ENCODE data around the gene SCN2B.

SCN2B gene

DNA sequence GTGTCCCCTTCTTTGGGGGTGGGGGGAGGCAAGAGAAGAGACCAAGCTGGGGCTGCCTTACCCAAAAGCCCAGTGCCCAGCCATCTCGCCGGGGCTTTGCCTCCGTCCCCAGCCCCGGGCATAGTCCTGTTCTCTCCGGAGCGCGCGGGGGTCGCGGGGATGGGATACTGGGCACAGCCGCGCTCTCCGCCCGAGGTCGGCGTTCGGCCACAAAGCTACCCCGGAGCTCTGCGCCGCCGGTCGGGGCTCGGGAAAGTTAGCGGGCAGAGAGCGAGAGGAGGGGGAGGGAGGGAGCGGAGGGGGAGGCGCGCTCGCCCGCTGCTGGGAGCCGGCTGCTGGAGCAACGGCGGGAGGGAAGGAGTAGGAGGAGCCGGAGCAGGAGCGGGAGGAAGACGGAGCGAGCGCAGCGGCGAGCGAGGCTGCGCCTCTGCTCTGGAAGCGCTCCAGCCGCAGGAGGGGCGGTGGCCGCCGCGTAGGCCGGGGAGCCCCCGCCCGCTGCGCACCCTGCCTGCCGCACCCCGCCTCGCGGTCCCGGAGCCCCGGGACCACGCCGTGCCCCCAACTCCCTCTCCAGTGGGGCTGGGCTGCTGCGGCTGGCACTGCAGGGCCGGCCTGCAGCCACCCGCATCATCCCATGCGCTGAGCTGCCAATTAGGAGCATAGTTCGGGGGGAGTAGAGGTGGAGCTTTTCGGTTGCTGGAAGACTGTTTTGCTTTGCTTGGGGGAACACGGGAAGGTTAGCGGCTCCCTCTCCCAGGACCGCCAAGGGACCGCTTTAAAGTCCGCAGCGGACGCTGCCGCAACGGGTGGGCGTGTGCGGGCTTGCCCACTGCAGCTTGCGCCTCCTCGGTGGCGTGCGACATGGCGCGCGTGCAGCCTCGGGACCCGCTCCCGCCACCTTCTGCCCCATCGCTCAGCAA is 23.6 kb downstream of the SCN2B start, which contains the start of gene SCN4B:
Gene SCN4B, minus strand, starts transcription at position 272 of the 920 bp plus-strand sequence. Its CDS starts 150 bp downstream, at position 122.
- H3K27me3 ChIP-seq (ENCODE audit: insufficient read depth, low read length): peaks cover 96% of the 10 kb centered on the region
- peaks cover 11% of the 10 kb centered on the region for H3K4me1 ChIP-seq (ENCODE audit: insufficient read depth, low read length)
- H3K36me3 ChIP-seq (ENCODE audit: insufficient read depth, low read length): no peaks in the 10 kb centered on the region
- peak within 1 kb of the TSS; percentile 97 for H2AFZ ChIP-seq (ENCODE audit: low read depth, low read length)
- peak within 1 kb of the TSS; percentile 55 for H3K4me3 ChIP-seq (ENCODE audit: low read length)
- H3K9me3 ChIP-seq (ENCODE audit: low read length): no peaks in the 10 kb centered on the region

DNA sequence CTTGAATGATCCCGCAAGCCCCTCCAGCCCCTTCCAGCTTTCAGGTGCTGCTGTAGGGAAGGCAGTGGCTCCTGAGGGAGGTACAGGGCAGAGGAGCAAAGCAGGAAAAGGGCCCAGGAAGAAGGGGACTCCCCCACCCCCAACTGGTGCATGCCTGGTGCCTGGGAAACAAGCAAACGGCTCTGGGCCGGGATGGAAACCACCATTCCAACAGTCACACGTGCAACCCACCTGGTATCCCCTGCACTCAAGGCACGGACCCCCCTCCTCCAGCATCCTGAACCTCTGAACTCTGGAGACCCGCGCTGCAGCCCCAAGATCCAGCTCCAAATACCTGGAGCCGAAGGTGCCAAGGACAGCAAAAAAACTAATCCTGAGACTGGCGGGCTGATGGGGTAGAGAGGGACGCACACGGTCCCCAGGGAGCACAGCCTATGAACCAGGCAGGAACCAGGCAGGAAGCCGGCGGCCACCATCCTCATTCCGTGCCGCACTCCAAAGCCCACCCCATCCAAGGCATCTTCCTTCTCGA is 24.4 kb downstream of the SCN2B start:
- Histone ChIP-seq H3K9me3 (ENCODE audit: low read length) (no peaks in the 10 kb centered on the region), H3K4me3 (ENCODE audit: low read length) (peak overlapping the region; percentile 55)

GRCh38 chr11:118151431-118151830 is 25.0 kb downstream of the SCN2B start:
- Histone ChIP-seq H3K4me3 (ENCODE audit: low read length) (no peak overlapping the region), H3K36me3 (ENCODE audit: insufficient read depth, low read length) (no peaks in the 10 kb centered on the region), H2AFZ (ENCODE audit: low read depth, low read length) (no peak overlapping the region), H3K9me3 (ENCODE audit: low read length) (no peaks in the 10 kb centered on the region), H3K4me1 (ENCODE audit: insufficient read depth, low read length) (peaks cover 11% of the 10 kb centered on the region), H3K27me3 (ENCODE audit: insufficient read depth, low read length) (peaks cover 95% of the 10 kb centered on the region)

More for the DNA sequence above, 24.4 kb downstream of the SCN2B start:
- Histone ChIP-seq H3K27me3 (ENCODE audit: insufficient read depth, low read length) (peaks cover 95% of the 10 kb centered on the region), H3K4me1 (ENCODE audit: insufficient read depth, low read length) (peaks cover 11% of the 10 kb centered on the region), H2AFZ (ENCODE audit: low read depth, low read length) (peak overlapping the region; percentile 97), H3K36me3 (ENCODE audit: insufficient read depth, low read length) (no peaks in the 10 kb centered on the region)

DNA sequence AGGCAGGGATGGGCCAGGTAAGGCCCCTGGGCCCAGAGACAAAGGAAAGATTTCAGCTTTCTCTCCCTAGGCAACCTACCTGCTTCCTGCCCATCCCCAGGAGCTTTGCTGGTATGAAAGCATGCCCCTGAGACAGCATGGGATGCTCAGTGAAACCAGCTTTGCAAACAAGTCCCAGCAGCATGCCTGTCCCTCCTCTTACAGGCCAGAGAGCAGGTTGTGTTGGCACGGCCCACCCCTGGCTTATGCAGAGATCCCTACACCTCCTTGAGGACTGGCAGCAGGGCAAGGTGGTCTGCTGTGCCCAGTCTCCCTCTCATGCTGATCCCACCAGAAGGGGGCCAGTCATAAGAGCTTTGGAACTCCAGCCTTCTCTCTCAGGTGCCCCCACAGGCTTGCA is 26.9 kb downstream of the SCN2B start:
- Histone ChIP-seq H3K36me3 (ENCODE audit: insufficient read depth, low read length) (no peaks in the 10 kb centered on the region), H3K4me3 (ENCODE audit: low read length) (no peak overlapping the region), H2AFZ (ENCODE audit: low read depth, low read length) (no peak overlapping the region), H3K4me1 (ENCODE audit: insufficient read depth, low read length) (peaks cover 14% of the 10 kb centered on the region), H3K27me3 (ENCODE audit: insufficient read depth, low read length) (peaks cover 85% of the 10 kb centered on the region), H3K9me3 (ENCODE audit: low read length) (no peaks in the 10 kb centered on the region)

DNA sequence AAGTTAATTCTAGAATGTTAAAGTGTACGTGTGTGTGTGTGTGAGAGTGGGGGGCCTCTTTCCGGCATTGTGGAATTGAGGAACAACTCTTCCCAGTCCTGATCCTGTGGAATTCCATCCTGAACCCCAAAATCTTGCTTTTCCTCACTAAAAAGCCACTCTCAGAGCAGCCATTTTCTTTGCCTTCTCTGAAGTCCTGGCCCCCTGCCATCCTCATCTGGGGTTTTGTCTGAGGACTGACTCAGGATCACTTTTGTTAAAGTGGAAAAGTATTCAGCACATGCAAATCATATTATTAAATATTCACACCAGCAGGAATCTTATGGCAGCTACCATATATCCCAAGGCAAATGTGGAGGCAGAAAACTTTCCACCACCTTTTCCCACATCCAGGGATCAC is 27.6 kb downstream of the SCN2B start:
- Histone ChIP-seq H2AFZ (ENCODE audit: low read depth, low read length) (no peak overlapping the region), H3K9me3 (ENCODE audit: low read length) (no peaks in the 10 kb centered on the region), H3K36me3 (ENCODE audit: insufficient read depth, low read length) (no peaks in the 10 kb centered on the region), H3K27me3 (ENCODE audit: insufficient read depth, low read length) (peaks cover 79% of the 10 kb centered on the region), H3K4me1 (ENCODE audit: insufficient read depth, low read length) (peaks cover 14% of the 10 kb centered on the region), H3K4me3 (ENCODE audit: low read length) (no peak overlapping the region)

DNA sequence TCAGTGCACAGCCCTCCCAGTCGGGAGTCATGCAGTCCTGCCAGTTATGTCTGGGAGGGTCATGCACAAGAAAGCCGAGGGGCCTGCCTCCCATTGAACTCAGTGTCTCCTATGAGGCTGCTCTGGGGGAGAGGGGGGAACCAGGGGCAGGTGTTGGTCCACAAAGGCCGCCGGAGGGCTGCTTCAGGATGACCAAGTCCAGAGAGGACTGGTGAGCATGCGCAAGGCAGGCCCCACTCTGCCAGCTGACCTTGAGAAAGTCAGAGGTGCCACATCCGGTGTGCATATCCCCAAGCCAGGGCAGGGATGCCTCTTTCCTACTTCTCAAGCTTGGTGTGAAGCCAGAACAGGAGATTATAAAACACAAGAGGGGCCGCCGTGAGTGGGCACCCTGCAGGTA is 28.2 kb downstream of the SCN2B start:
- Histone ChIP-seq H3K4me1 (ENCODE audit: insufficient read depth, low read length) (peaks cover 12% of the 10 kb centered on the region), H3K36me3 (ENCODE audit: insufficient read depth, low read length) (no peaks in the 10 kb centered on the region), H3K27me3 (ENCODE audit: insufficient read depth, low read length) (peaks cover 73% of the 10 kb centered on the region), H2AFZ (ENCODE audit: low read depth, low read length) (no peak overlapping the region), H3K4me3 (ENCODE audit: low read length) (no peak overlapping the region), H3K9me3 (ENCODE audit: low read length) (no peaks in the 10 kb centered on the region)

- Histone ChIP-seq H3K4me1 (ENCODE audit: insufficient read depth, low read length) (peaks cover 9% of the 10 kb centered on the region), H2AFZ (ENCODE audit: low read depth, low read length) (no peak overlapping the region), H3K36me3 (ENCODE audit: insufficient read depth, low read length) (no peaks in the 10 kb centered on the region), H3K27me3 (ENCODE audit: insufficient read depth, low read length) (peaks cover 72% of the 10 kb centered on the region), H3K9me3 (ENCODE audit: low read length) (no peaks in the 10 kb centered on the region), H3K4me3 (ENCODE audit: low read length) (no peak overlapping the region)
Observed at GRCh38 chr11:118147502-118147901, 28.9 kb downstream of the SCN2B start.

DNA sequence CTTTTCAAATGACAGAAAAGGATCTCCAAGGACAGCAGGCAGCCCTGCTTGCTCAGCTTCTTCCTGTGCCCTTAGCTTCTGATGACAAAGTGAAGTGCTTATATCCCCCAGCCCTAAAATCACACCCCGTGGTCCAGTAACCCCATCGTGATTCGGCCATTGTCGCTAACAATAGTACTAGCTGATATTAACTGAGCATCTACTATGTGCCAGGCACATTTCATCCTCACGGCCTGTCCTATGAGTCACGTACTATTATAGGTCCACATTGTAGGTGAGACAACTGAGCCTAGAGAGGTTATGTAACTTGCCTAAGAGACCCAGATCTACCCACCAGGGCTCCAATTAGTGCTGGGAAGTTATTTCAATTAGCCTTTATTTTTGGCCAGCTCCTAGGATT is 29.9 kb downstream of the SCN2B start:
- Histone ChIP-seq H3K9me3 (ENCODE audit: low read length) (no peaks in the 10 kb centered on the region), H2AFZ (ENCODE audit: low read depth, low read length) (no peak overlapping the region), H3K36me3 (ENCODE audit: insufficient read depth, low read length) (no peaks in the 10 kb centered on the region), H3K4me3 (ENCODE audit: low read length) (no peak overlapping the region), H3K4me1 (ENCODE audit: insufficient read depth, low read length) (peaks cover 4% of the 10 kb centered on the region), H3K27me3 (ENCODE audit: insufficient read depth, low read length) (peaks cover 67% of the 10 kb centered on the region)

DNA sequence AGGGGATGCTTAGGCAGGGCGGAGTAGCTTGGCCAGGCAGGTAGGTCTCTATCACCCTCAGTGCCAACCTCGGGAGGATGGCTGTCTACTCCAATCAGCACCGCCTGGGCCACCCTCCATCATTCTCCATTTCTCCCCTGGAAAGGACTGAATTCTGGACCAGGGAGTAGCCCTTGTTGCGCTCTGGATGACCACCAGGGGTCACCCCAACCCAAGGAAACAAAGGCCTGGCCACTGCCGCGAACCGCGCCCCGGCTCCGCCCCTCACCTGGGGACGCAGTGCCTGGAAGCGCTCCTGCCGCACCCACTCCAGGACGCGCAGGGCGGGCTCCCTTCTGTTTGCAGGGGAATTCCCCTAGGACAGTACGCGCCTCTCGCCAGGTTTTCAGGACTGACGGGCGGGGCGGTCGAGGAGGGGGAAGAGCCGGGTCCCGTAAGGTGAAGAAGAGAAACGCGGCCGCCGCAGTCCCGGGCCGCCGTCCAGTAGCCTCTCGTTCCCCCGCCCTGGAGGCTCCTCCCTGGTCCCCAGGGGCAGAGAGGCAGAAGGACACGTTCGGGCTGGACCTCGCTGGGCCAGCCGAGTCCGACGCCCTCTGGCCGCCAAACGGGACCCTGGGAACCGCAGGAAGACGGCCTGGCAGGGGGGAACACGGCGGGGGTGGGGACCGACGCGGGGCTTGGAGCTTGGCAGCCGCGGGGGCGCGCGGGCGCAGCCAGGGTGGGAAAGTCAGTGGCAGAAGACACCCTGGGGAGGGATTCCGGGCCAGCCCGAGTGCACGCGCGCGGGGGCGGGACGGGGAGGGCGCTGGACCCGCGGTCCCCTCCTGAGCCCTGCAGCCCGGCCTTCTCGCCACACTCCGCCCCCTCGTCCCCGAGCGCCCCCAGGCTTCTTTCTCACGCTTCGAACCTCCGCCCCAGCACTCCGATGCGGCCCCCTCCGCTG is 30.9 kb downstream of the SCN2B start:
- Histone ChIP-seq H2AFZ (ENCODE audit: low read depth, low read length) (peak overlapping the region; percentile 80), H3K4me1 (ENCODE audit: insufficient read depth, low read length) (peaks cover 4% of the 10 kb centered on the region), H3K4me3 (ENCODE audit: low read length) (peak overlapping the region; percentile 45), H3K9me3 (ENCODE audit: low read length) (no peaks in the 10 kb centered on the region), H3K36me3 (ENCODE audit: insufficient read depth, low read length) (no peaks in the 10 kb centered on the region), H3K27me3 (ENCODE audit: insufficient read depth, low read length) (peaks cover 61% of the 10 kb centered on the region)

- no peak overlapping the region for H2AFZ ChIP-seq (ENCODE audit: low read depth, low read length)
- no peaks in the 10 kb centered on the region for H3K9me3 ChIP-seq (ENCODE audit: low read length)
- no peaks in the 10 kb centered on the region for H3K36me3 ChIP-seq (ENCODE audit: insufficient read depth, low read length)
- no peak overlapping the region for H3K4me3 ChIP-seq (ENCODE audit: low read length)
- peaks cover 51% of the 10 kb centered on the region for H3K27me3 ChIP-seq (ENCODE audit: insufficient read depth, low read length)
- peaks cover 4% of the 10 kb centered on the region for H3K4me1 ChIP-seq (ENCODE audit: insufficient read depth, low read length)
Observed at GRCh38 chr11:118144301-118145268, 31.9 kb downstream of the SCN2B start.

- Histone ChIP-seq H2AFZ (ENCODE audit: low read depth, low read length) (no peak overlapping the region), H3K36me3 (ENCODE audit: insufficient read depth, low read length) (no peaks in the 10 kb centered on the region), H3K4me1 (ENCODE audit: insufficient read depth, low read length) (peaks cover 4% of the 10 kb centered on the region), H3K27me3 (ENCODE audit: insufficient read depth, low read length) (peaks cover 44% of the 10 kb centered on the region), H3K4me3 (ENCODE audit: low read length) (no peak overlapping the region), H3K9me3 (ENCODE audit: low read length) (no peaks in the 10 kb centered on the region)
Observed at GRCh38 chr11:118143661-118144185, 32.7 kb downstream of the SCN2B start.

GRCh38 chr11:118142809-118143208 is 33.6 kb downstream of the SCN2B start:
- H3K4me3 ChIP-seq (ENCODE audit: low read length): no peak overlapping the region
- H3K4me1 ChIP-seq (ENCODE audit: insufficient read depth, low read length): peaks cover 4% of the 10 kb centered on the region
- H3K9me3 ChIP-seq (ENCODE audit: low read length): no peaks in the 10 kb centered on the region
- no peaks in the 10 kb centered on the region for H3K36me3 ChIP-seq (ENCODE audit: insufficient read depth, low read length)
- no peak overlapping the region for H2AFZ ChIP-seq (ENCODE audit: low read depth, low read length)
- peaks cover 43% of the 10 kb centered on the region for H3K27me3 ChIP-seq (ENCODE audit: insufficient read depth, low read length)
